ENCODE measurements around the gene GALNT6.
A peak's percentile ranks its signal among the peaks of the same experiment; 100 is the strongest.

Gene GALNT6

DNA sequence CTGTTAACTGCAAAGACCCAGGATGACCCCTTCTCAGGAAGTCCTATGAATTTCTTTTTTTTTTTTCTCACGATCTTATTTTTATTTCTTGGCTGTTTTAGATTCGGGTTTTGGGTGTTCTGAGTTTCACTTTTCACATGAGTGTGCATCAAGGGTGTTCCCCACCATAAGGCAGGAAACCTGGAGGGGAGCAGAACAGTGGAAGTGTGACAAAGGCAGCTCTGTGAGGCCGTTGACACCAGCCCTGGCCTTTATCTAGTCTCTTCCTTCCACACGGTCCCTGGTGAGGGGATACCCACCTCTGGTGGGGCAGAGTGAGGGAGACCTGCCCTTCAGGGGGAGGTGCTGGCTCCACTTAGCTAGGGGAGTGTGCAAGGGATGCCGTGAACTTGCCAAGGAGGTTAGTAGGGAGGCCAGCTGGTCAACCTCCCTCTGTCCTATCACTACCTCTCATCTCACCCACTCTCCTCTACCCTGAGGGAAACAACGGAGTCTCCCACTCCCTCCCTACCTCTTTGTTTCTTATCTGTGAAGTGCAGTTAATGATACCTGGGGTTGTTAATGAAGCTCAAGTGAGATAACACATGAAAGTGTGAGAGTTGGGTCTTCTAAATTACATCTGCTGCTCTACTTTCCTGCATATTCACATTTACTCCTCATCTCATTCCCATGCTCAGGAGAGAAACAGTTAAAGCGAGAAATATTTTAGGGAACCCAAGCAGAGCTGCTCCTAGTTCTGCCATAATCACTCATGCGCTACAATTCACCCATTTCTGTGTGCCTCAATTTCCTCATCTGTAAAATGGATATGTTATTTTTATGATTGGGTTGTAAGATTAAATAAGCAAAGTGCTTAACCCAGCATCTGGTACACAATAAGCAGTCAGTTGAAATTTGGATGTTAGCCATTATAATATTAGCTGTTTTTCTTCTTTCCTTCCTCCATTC is 4.4 kb upstream of the GALNT6 start:
- DNase-seq (ENCODE audit: low read depth, low spot score) = no peak
- no CpG with 5 or more reads among the region's 8 CpGs for WGBS (ENCODE audit: insufficient coverage, insufficient read length)
- Histone ChIP-seq H3K9me3 (ENCODE audit: control insufficient read depth, insufficient read depth, low read length) (no peaks in the 10 kb centered on the region), H3K4me1 (ENCODE audit: control insufficient read depth, insufficient read depth, low read length) (0 out of 2 replicates have a peak, but pooled peaks cover 1% of the 10 kb centered on the region), H3K36me3 (ENCODE audit: control insufficient read depth, insufficient read depth, low read length) (0 out of 2 replicates have a peak, but pooled peaks cover 3% of the 10 kb centered on the region), H3K27me3 (ENCODE audit: control insufficient read depth, insufficient read depth, low read length) (no peaks in the 10 kb centered on the region), H3K4me3 (ENCODE audit: low read length) (no peak overlapping the region), H3K27ac (ENCODE audit: low read length) (no peak overlapping the region)

- 0 out of 2 replicates have a peak, but pooled peaks cover 3% of the 10 kb centered on the region for H3K36me3 ChIP-seq (ENCODE audit: control insufficient read depth, insufficient read depth, low read length)
- no peaks in the 10 kb centered on the region for H3K27me3 ChIP-seq (ENCODE audit: control insufficient read depth, insufficient read depth, low read length)
- H3K4me1 ChIP-seq (ENCODE audit: control insufficient read depth, insufficient read depth, low read length) = 0 out of 2 replicates have a peak, but pooled peaks cover 2% of the 10 kb centered on the region
- no CpG with 5 or more reads among the region's 14 CpGs for WGBS (ENCODE audit: insufficient coverage, insufficient read length)
- H3K27ac ChIP-seq (ENCODE audit: low read length) = no peak overlapping the region
- H3K9me3 ChIP-seq (ENCODE audit: control insufficient read depth, insufficient read depth, low read length) = no peaks in the 10 kb centered on the region
- DNase-seq (ENCODE audit: low read depth, low spot score) = no peak
- H3K4me3 ChIP-seq (ENCODE audit: low read length) = no peak overlapping the region
Measured at GRCh38 chr12:51393676-51394545, 2.7 kb upstream of the GALNT6 start.

- Histone ChIP-seq H3K4me1 (ENCODE audit: control insufficient read depth, insufficient read depth, low read length) (peaks cover 4% of the 10 kb centered on the region), H3K27ac (ENCODE audit: low read length) (no peak overlapping the region), H3K36me3 (ENCODE audit: control insufficient read depth, insufficient read depth, low read length) (0 out of 2 replicates have a peak, but pooled peaks cover 3% of the 10 kb centered on the region), H3K27me3 (ENCODE audit: control insufficient read depth, insufficient read depth, low read length) (no peaks in the 10 kb centered on the region), H3K9me3 (ENCODE audit: control insufficient read depth, insufficient read depth, low read length) (no peaks in the 10 kb centered on the region), H3K4me3 (ENCODE audit: low read length) (peak overlapping the region; percentile 79; the same call in 1 of the 2 replicates)
- no CpG with 5 or more reads among the region's 22 CpGs for WGBS (ENCODE audit: insufficient coverage, insufficient read length)
- DNase-seq (ENCODE audit: low read depth, low spot score) = no peak
Measured at GRCh38 chr12:51392556-51393237, 1.5 kb upstream of the GALNT6 start.

DNA sequence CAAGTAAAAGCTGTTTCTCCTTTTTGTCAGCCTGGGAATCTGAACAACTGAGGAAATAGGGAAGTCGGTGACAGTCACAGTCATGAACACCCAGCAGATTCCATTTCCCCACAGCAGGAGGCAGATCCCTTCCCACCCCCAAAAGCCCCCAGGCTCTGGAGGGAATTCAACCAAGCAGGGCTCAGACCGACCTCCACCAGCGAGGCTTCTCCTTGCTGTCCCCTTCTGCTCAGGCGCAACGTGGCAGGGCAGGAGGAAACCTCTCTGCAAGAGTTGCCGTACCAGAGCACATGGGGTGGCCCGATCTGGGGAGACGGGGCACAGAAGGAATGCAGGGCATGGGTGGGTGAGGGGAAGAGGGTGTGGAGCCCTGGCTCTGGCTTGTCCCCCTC is 319 bp downstream of the GALNT6 start:
- H3K4me1 ChIP-seq (ENCODE audit: control insufficient read depth, insufficient read depth, low read length) = peaks cover 4% of the 10 kb centered on the region
- no peak overlapping the region for H3K27ac ChIP-seq (ENCODE audit: low read length)
- H3K4me3 ChIP-seq (ENCODE audit: low read length) = peak overlapping the region; percentile 79; the same call in 1 of the 2 replicates
- WGBS (ENCODE audit: insufficient coverage, insufficient read length) = no CpG with 5 or more reads among the region's 8 CpGs
- no peaks in the 10 kb centered on the region for H3K9me3 ChIP-seq (ENCODE audit: control insufficient read depth, insufficient read depth, low read length)
- no peaks in the 10 kb centered on the region for H3K27me3 ChIP-seq (ENCODE audit: control insufficient read depth, insufficient read depth, low read length)
- 0 out of 2 replicates have a peak, but pooled peaks cover 3% of the 10 kb centered on the region for H3K36me3 ChIP-seq (ENCODE audit: control insufficient read depth, insufficient read depth, low read length)
- DNase-seq (ENCODE audit: low read depth, low spot score) = no peak

DNA sequence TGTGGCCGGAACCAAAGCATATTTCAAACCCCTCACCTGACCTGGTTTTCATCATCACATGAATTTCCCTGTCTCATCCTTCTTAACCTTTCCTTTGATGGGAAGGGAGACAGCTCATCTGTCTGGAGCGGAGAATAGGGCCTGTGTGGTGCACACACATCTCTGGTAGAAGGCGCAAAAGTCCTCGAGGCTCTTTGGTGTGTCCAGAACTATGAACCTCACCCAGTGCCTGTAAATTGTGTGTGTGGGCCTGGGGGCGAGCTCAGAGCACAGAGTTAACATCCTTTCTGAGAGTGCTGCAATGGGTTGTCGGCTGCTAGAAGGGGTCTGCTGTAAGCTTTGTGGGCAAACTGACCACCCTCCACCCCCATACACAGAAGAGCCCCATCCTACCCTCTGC is 749 bp downstream of the GALNT6 start:
- no peak overlapping the region; the same call in 1 of the 2 replicates for H3K4me3 ChIP-seq (ENCODE audit: low read length)
- H3K4me1 ChIP-seq (ENCODE audit: control insufficient read depth, insufficient read depth, low read length) = peaks cover 4% of the 10 kb centered on the region
- H3K36me3 ChIP-seq (ENCODE audit: control insufficient read depth, insufficient read depth, low read length) = 0 out of 2 replicates have a peak, but pooled peaks cover 3% of the 10 kb centered on the region
- no peak for DNase-seq (ENCODE audit: low read depth, low spot score)
- H3K27ac ChIP-seq (ENCODE audit: low read length) = no peak overlapping the region
- no CpG with 5 or more reads among the region's 6 CpGs for WGBS (ENCODE audit: insufficient coverage, insufficient read length)
- H3K27me3 ChIP-seq (ENCODE audit: control insufficient read depth, insufficient read depth, low read length) = no peaks in the 10 kb centered on the region
- H3K9me3 ChIP-seq (ENCODE audit: control insufficient read depth, insufficient read depth, low read length) = no peaks in the 10 kb centered on the region

DNA sequence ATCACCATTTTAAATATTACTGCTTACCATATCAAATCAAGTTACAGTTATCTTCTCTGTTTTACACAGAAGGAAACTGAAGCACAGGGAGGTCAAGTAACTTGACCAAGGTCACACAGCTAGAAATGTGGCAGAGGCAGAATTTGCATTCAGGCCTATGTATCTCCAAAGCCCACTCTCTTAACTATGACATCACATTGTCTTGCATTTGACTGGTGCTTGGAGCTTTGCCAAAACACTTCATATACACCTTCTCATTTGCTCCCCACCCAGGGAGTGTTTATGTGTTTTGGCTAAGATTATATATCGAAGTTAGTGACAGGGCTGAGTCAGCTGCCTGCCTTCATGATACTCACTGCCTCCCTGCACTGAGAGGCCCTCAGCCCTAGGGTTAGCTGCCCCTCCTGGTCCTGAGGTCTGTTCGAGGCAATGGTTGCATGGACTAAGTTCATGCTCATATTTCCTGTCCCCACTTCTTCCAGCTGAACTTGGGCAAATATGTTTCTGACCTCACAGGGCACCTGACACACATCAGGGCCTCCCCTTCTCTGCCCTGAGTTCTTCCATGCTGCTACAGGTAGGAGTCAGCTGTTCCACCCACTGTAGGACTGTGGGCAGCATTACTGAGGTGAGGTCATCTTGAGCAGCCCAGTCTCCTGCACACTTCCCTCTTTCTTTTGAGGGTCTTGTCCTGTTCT is 1.8 kb downstream of the GALNT6 start:
- Histone ChIP-seq H3K27ac (ENCODE audit: low read length) (no peak overlapping the region), H3K27me3 (ENCODE audit: control insufficient read depth, insufficient read depth, low read length) (no peaks in the 10 kb centered on the region), H3K36me3 (ENCODE audit: control insufficient read depth, insufficient read depth, low read length) (0 out of 2 replicates have a peak, but pooled peaks cover 3% of the 10 kb centered on the region), H3K4me3 (ENCODE audit: low read length) (no peak overlapping the region), H3K4me1 (ENCODE audit: control insufficient read depth, insufficient read depth, low read length) (peaks cover 4% of the 10 kb centered on the region), H3K9me3 (ENCODE audit: control insufficient read depth, insufficient read depth, low read length) (no peaks in the 10 kb centered on the region)
- WGBS (ENCODE audit: insufficient coverage, insufficient read length) = no CpG with 5 or more reads among the region's 2 CpGs
- no peak for DNase-seq (ENCODE audit: low read depth, low spot score)

DNA sequence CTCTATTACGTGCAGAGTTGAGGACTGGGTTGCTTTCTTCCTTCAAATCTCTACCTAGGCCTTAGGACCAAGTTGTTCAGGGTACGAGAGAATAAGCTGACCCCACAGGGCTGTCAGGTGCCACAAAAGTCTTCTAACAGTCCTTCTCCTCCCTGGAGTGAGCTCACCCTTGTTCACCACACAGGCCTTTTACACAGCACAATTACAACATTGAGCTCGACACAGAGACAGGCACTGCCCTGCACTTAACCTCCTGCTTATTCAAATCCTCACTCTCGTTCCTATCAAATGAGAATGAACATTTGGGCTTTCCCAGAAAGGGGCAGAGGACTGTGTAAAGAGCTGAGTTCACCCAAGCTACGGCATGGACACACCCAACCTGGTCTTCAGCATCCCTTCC is 2.4 kb downstream of the GALNT6 start:
- no peaks in the 10 kb centered on the region for H3K9me3 ChIP-seq (ENCODE audit: control insufficient read depth, insufficient read depth, low read length)
- peaks cover 6% of the 10 kb centered on the region for H3K4me1 ChIP-seq (ENCODE audit: control insufficient read depth, insufficient read depth, low read length)
- H3K36me3 ChIP-seq (ENCODE audit: control insufficient read depth, insufficient read depth, low read length) = 0 out of 2 replicates have a peak, but pooled peaks cover under 1% of the 10 kb centered on the region
- no peak for DNase-seq (ENCODE audit: low read depth, low spot score)
- WGBS (ENCODE audit: insufficient coverage, insufficient read length) = no CpG with 5 or more reads among the region's 5 CpGs
- H3K27me3 ChIP-seq (ENCODE audit: control insufficient read depth, insufficient read depth, low read length) = no peaks in the 10 kb centered on the region
- no peak overlapping the region for H3K27ac ChIP-seq (ENCODE audit: low read length)
- H3K4me3 ChIP-seq (ENCODE audit: low read length) = no peak overlapping the region

DNA sequence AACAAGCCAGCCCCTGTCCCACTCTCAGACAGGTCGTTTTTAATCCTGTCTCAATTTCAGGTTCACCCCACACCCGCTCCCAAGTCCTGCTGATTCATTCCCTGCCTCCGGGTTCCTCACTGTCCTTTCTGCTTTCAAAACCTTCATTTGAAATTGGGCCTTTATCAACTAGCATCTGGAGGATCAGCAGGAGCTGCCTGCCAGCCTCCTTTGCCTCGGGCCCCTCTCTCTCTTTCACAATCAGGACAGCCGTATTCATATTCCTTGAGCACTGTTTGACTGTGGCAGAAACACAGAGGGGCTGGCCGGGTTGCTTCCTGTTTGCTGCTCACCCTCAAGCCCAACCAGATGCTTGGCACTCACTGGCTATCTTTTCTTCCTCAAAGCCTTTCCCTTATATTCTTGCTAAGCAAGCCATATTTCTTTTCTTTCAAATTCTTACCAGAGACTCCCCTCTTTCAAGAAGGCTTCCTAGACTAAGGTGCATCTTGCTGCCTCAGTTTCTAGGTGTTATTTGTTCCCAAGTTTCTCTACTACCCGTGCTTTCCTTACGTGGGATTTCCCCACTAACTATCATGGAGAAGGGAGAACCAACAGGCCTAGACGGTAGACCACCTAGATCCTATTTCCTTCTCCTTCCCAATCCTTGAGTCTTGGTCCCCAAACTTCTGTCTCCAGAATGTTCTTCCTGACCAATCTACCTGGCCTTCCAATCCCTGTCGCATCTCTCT is 3.0 kb downstream of the GALNT6 start:
- WGBS (ENCODE audit: insufficient coverage, insufficient read length) = no CpG with 5 or more reads among the region's 10 CpGs
- H3K27ac ChIP-seq (ENCODE audit: low read length) = no peak overlapping the region
- H3K27me3 ChIP-seq (ENCODE audit: control insufficient read depth, insufficient read depth, low read length) = no peaks in the 10 kb centered on the region
- H3K4me1 ChIP-seq (ENCODE audit: control insufficient read depth, insufficient read depth, low read length) = peaks cover 8% of the 10 kb centered on the region
- H3K9me3 ChIP-seq (ENCODE audit: control insufficient read depth, insufficient read depth, low read length) = no peaks in the 10 kb centered on the region
- no peak for DNase-seq (ENCODE audit: low read depth, low spot score)
- no peak overlapping the region for H3K4me3 ChIP-seq (ENCODE audit: low read length)
- no peaks in the 10 kb centered on the region for H3K36me3 ChIP-seq (ENCODE audit: control insufficient read depth, insufficient read depth, low read length)

DNA sequence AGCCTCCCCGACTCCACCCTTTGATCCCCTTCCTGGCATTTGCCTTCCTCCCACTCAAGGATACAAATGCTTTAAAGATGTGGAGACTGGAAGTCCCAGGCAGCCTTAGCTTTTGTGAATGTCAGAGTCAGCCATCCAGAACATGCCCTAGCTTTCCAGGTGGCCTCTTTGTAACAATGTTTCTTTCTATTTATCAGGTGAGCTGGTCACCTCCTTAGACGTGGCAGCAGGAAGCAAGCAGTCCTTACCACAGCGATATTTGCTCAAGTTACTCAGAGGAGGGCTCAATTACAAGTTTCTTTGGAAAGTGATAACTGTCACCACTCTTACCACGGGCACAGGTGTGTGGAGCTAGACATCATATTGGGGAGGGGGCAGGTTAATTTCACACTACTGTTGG is 4.9 kb downstream of the GALNT6 start:
- Histone ChIP-seq H3K4me3 (ENCODE audit: low read length) (no peak overlapping the region), H3K36me3 (ENCODE audit: control insufficient read depth, insufficient read depth, low read length) (peaks cover 3% of the 10 kb centered on the region; the same call in 1 of the 2 replicates), H3K9me3 (ENCODE audit: control insufficient read depth, insufficient read depth, low read length) (no peaks in the 10 kb centered on the region), H3K4me1 (ENCODE audit: control insufficient read depth, insufficient read depth, low read length) (peaks cover 8% of the 10 kb centered on the region), H3K27me3 (ENCODE audit: control insufficient read depth, insufficient read depth, low read length) (no peaks in the 10 kb centered on the region), H3K27ac (ENCODE audit: low read length) (no peak overlapping the region)
- no CpG with 5 or more reads among the region's 4 CpGs for WGBS (ENCODE audit: insufficient coverage, insufficient read length)
- DNase-seq (ENCODE audit: low read depth, low spot score) = no peak
